GM13976 (cell line): ENCODE results near the gene ACSL5.
"Not testable (repeated sequence)": the region's sequence is repeated elsewhere in the genome, so short reads cannot be mapped to it uniquely, and the experiment has no call there.

Experiments
- DNase-seq: peaks from one replicate; pipeline ENCODE4 v3.0.0; 2012; ENCODE audit warnings: low spot score
- CTCF ChIP-seq: IDR thresholded peaks from 2 replicates; pipeline ENCODE4 v1.5.1; 2012; ENCODE audit warnings: borderline replicate concordance, mild to moderate bottlenecking; ENCODE audit not compliant: insufficient read depth; ENCODE audit errors: extremely low read depth, missing control alignments, control extremely low read depth
- in situ Hi-C: fragments of 300-500 bp; cut with MboI; formaldehyde crosslinking; loops from one replicate; pipeline ENCODE4 v1.12.0; 2022; ENCODE audit warnings: low sequenced_read_pairs, mixed read lengths, inconsistent platforms; ENCODE audit not compliant: unreplicated experiment

ACSL5 gene

GRCh38 chr10:112404617-112405016 lies 30.7 kb downstream of the ACSL5 start:
- TF ChIP-seq CTCF = no peak
- in situ Hi-C loops = no loop called here
- DNase-seq = no peak

- in situ Hi-C loops, DNase-seq: not testable (repeated sequence)
Measured at GRCh38 chr10:112406806-112407205, 32.9 kb downstream of the ACSL5 start.

- no peak for TF ChIP-seq CTCF
- in situ Hi-C loops = no loop called here
- DNase-seq = no peak
Measured at GRCh38 chr10:112407696-112408095, 33.8 kb downstream of the ACSL5 start.

- DNase-seq = no peak
- TF ChIP-seq CTCF = no peak
- in situ Hi-C loops = no loop called here
Measured at GRCh38 chr10:112409299-112409698, 35.4 kb downstream of the ACSL5 start.

- in situ Hi-C loops = no loop called here
- no peak for TF ChIP-seq CTCF
- DNase-seq = no peak
Measured at GRCh38 chr10:112409755-112410154, 35.8 kb downstream of the ACSL5 start.

- in situ Hi-C loops = no loop called here
- no peak for TF ChIP-seq CTCF
- DNase-seq = no peak
Measured at GRCh38 chr10:112412696-112413095, 38.8 kb downstream of the ACSL5 start.

- TF ChIP-seq CTCF = no peak
- in situ Hi-C loops = no loop called here
- DNase-seq = no peak
Measured at GRCh38 chr10:112421731-112422130, 47.8 kb downstream of the ACSL5 start.
